Measurements from ENCODE around the gene SLC30A3. TPM values are rescaled to one million over a fixed set of nuclear protein-coding genes. Genes with fewer than 3 reads are reported as not detected.
A peak's percentile ranks its signal among the peaks of the same experiment; 100 is the strongest.

Gene SLC30A3
- total and polyA plus RNA-seq, 2 of the 13 experiments (the other 11 are each of a cell fraction or from before 2014, with no cell fraction given) = 0.38 to 0.79 TPM

- TF ChIP-seq RERE (CRISPR knock-in tag; IDR thresholded peaks at IDR 0.05; ENCODE audit: low read depth) = no peak
- TF ChIP-seq, protein P1, sequence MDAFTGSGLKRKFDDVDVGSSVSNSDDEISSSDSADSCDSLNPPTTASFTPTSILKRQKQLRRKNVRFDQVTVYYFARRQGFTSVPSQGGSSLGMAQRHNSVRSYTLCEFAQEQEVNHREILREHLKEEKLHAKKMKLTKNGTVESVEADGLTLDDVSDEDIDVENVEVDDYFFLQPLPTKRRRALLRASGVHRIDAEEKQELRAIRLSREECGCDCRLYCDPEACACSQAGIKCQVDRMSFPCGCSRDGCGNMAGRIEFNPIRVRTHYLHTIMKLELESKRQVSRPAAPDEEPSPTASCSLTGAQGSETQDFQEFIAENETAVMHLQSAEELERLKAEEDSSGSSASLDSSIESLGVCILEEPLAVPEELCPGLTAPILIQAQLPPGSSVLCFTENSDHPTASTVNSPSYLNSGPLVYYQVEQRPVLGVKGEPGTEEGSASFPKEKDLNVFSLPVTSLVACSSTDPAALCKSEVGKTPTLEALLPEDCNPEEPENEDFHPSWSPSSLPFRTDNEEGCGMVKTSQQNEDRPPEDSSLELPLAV (CRISPR knock-in tag; conservative IDR thresholded peaks at IDR 0.05; ENCODE audit: low read depth) = no peak
- TF ChIP-seq, protein P2, sequence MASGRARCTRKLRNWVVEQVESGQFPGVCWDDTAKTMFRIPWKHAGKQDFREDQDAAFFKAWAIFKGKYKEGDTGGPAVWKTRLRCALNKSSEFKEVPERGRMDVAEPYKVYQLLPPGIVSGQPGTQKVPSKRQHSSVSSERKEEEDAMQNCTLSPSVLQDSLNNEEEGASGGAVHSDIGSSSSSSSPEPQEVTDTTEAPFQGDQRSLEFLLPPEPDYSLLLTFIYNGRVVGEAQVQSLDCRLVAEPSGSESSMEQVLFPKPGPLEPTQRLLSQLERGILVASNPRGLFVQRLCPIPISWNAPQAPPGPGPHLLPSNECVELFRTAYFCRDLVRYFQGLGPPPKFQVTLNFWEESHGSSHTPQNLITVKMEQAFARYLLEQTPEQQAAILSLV (CRISPR knock-in tag; IDR thresholded peaks at IDR 0.05; ENCODE audit: borderline replicate concordance) = peak; percentile 71; the same call in 1 of the 2 replicates
- no peak; the same call in 1 of the 2 replicates for TF ChIP-seq MTA1 (CRISPR knock-in tag; IDR thresholded peaks at IDR 0.05; ENCODE audit: borderline replicate concordance)
- TF ChIP-seq HNRNPL (IDR thresholded peaks at IDR 0.05; ENCODE audit: low read depth, low read length) = no peak
- peak; percentile 84 for TF ChIP-seq MXD4 (CRISPR knock-in tag; IDR thresholded peaks at IDR 0.05)
- no peak for TF ChIP-seq ZNF75D (CRISPR knock-in tag; IDR thresholded peaks at IDR 0.05; ENCODE audit: borderline replicate concordance)
- no peak; the same call in 1 of the 2 replicates for TF ChIP-seq ZC3H4 (CRISPR knock-in tag; IDR thresholded peaks at IDR 0.05; ENCODE audit: borderline replicate concordance)
- TF ChIP-seq PAF1 (CRISPR knock-in tag; IDR thresholded peaks at IDR 0.05) = no peak
- peak; percentile 68; the same call in 1 of the 2 replicates for TF ChIP-seq BORCS8-MEF2B (CRISPR knock-in tag; IDR thresholded peaks at IDR 0.05)
- TF ChIP-seq ZNF7 (CRISPR knock-in tag; IDR thresholded peaks at IDR 0.05) = no peak
- TF ChIP-seq SAFB2 (CRISPR knock-in tag; IDR thresholded peaks at IDR 0.05; ENCODE audit: borderline replicate concordance, low read depth) = 0 out of 2 replicates have a peak, but pooled peaks have one; percentile 54
- no peak for TF ChIP-seq BCL6 (CRISPR knock-in tag; IDR thresholded peaks at IDR 0.05)
- TF ChIP-seq JUN (CRISPR knock-in tag; IDR thresholded peaks at IDR 0.05) = no peak
- peak; percentile 62; the same call in 1 of the 2 replicates for TF ChIP-seq ZNF563 (CRISPR knock-in tag; IDR thresholded peaks at IDR 0.05)
- TF ChIP-seq ZNF30 (CRISPR knock-in tag; IDR thresholded peaks at IDR 0.05) = 0 out of 2 replicates have a peak, but pooled peaks have one; percentile 56
- no peak for TF ChIP-seq TAF15 (IDR thresholded peaks at IDR 0.05; ENCODE audit: low read depth, low read length, poor library complexity, severe bottlenecking)
These were observed 45.4 kb downstream of the SLC30A3 start, which contains the start of gene CAD (continued) for GRCh38 chr2:27217173-27218121.
